Hematopoietic multipotent progenitor cell treated with erythropoietin and hydrocortisone succinate and interleukin-3 and kit ligand, for 17 days (in vitro differentiated cells): ENCODE results near the gene FTO.

Source experiments
- DNase-seq: peaks from one replicate; pipeline ENCODE4 v3.0.0-alpha.2; 2015; ENCODE audit warnings: low spot score

Gene FTO

GRCh38 chr16:53755026-53755910 is 51.3 kb downstream of the FTO start:
- DNase-seq = no peak

GRCh38 chr16:53756275-53756996 is 52.5 kb downstream of the FTO start:
- DNase-seq = no peak

- DNase-seq = no peak
Observed at GRCh38 chr16:53757971-53758609, 54.1 kb downstream of the FTO start.

- no peak for DNase-seq
Observed at GRCh38 chr16:53761962-53762703, 58.2 kb downstream of the FTO start.

GRCh38 chr16:53766304-53767016 is 62.5 kb downstream of the FTO start:
- no peak for DNase-seq

GRCh38 chr16:53768167-53768566 is 64.2 kb downstream of the FTO start:
- DNase-seq = no peak

GRCh38 chr16:53768593-53768992 is 64.6 kb downstream of the FTO start:
- DNase-seq = no peak

GRCh38 chr16:53769185-53769584 is 65.2 kb downstream of the FTO start:
- no peak for DNase-seq

GRCh38 chr16:53769787-53770186 is 65.8 kb downstream of the FTO start:
- DNase-seq = no peak

- DNase-seq = no peak
Observed at GRCh38 chr16:53770641-53771040, 66.7 kb downstream of the FTO start.

- DNase-seq = no peak
Observed at GRCh38 chr16:53771655-53772497, 67.9 kb downstream of the FTO start.

GRCh38 chr16:53773150-53773846 is 69.3 kb downstream of the FTO start:
- DNase-seq = no peak

- no peak for DNase-seq
Observed at GRCh38 chr16:53773881-53774280, 69.9 kb downstream of the FTO start.

- DNase-seq = no peak
Observed at GRCh38 chr16:53775106-53775820, 71.3 kb downstream of the FTO start.

- no peak for DNase-seq
Observed at GRCh38 chr16:53775821-53776431, 72.0 kb downstream of the FTO start.

- DNase-seq = no peak
Observed at GRCh38 chr16:53779186-53779585, 75.2 kb downstream of the FTO start.

- no peak for DNase-seq
Observed at GRCh38 chr16:53780051-53780450, 76.1 kb downstream of the FTO start.

- DNase-seq = no peak
Observed at GRCh38 chr16:53781023-53781605, 77.2 kb downstream of the FTO start.
